ENCODE data around the gene MECP2. TPM values are rescaled to one million over a fixed set of nuclear protein-coding genes. Genes with fewer than 3 reads are reported as not detected.

MECP2 gene
- total RNA-seq, 2 donors from 2014 or later = 57.0 to 113 TPM

DNA sequence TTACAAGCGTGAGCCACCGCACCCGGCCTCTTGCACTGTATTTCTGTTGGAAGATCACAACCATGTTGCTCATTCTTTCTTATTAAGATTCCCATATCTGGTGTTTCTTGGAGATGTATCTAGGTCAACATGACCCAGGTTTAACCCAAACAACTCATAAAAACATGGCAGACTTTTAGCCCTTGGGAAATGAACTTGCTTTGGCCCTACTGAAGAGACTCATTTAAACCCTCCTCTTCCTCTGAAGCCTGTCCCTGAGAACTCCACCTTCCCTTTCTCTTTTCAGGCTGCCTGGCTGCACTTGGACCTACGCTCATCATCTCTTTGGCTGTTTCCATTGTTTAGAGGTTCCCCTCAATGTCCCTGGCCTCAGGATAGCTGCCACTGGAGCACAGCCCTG lies 23.7 kb upstream of the MECP2 start:
- ATAC-seq (ENCODE audit: insufficient number of reproducible peaks, low FRiP score, low read depth) (no peak), DNase-seq (ENCODE audit: low spot score) (no peak)
- H3K36me3 ChIP-seq = no peaks in the 10 kb centered on the region
- H3K4me1 ChIP-seq (ENCODE audit: control insufficient read depth in 1 of 2, low read depth in 2 of 2) = no peaks in the 10 kb centered on the region
- H3K27me3 ChIP-seq (replicated peaks; ENCODE audit: insufficient read depth) = no peaks in the 10 kb centered on the region
- no peak overlapping the region for H3K27ac ChIP-seq
- H3K4me3 ChIP-seq = no peak overlapping the region
- H3K9me3 ChIP-seq = no peaks in the 10 kb centered on the region
- TF ChIP-seq, protein P1, sequence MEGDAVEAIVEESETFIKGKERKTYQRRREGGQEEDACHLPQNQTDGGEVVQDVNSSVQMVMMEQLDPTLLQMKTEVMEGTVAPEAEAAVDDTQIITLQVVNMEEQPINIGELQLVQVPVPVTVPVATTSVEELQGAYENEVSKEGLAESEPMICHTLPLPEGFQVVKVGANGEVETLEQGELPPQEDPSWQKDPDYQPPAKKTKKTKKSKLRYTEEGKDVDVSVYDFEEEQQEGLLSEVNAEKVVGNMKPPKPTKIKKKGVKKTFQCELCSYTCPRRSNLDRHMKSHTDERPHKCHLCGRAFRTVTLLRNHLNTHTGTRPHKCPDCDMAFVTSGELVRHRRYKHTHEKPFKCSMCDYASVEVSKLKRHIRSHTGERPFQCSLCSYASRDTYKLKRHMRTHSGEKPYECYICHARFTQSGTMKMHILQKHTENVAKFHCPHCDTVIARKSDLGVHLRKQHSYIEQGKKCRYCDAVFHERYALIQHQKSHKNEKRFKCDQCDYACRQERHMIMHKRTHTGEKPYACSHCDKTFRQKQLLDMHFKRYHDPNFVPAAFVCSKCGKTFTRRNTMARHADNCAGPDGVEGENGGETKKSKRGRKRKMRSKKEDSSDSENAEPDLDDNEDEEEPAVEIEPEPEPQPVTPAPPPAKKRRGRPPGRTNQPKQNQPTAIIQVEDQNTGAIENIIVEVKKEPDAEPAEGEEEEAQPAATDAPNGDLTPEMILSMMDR (IDR thresholded peaks at IDR 0.05) = no peak

DNA sequence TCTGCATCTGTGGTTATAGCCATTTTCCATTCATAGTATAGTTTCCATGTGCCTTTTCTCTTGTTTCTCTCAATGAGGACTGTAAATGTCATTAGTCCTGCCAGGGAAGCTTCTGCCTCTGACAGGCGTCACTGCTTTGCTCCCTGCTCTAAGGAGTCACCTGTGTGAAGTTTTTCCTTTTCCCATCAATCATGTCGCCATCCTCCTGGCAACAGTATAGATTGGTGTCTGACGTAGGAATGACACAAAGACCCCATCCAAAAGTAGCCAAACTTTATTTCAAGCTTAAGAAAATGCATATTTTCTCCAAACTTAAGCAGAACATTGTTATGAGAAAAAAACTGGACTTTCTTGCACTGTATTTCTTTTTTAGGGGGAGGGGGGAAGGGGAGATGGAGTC lies 23.1 kb upstream of the MECP2 start:
- ATAC-seq (ENCODE audit: insufficient number of reproducible peaks, low FRiP score, low read depth) (no peak), DNase-seq (ENCODE audit: low spot score) (no peak)
- Histone ChIP-seq H3K27ac (no peak overlapping the region), H3K4me1 (ENCODE audit: control insufficient read depth in 1 of 2, low read depth in 2 of 2) (no peaks in the 10 kb centered on the region), H3K36me3 (no peaks in the 10 kb centered on the region), H3K4me3 (no peak overlapping the region), H3K27me3 (replicated peaks; ENCODE audit: insufficient read depth) (no peaks in the 10 kb centered on the region), H3K9me3 (no peaks in the 10 kb centered on the region)
- TF ChIP-seq, protein P1 (IDR thresholded peaks at IDR 0.05) = no peak

DNA sequence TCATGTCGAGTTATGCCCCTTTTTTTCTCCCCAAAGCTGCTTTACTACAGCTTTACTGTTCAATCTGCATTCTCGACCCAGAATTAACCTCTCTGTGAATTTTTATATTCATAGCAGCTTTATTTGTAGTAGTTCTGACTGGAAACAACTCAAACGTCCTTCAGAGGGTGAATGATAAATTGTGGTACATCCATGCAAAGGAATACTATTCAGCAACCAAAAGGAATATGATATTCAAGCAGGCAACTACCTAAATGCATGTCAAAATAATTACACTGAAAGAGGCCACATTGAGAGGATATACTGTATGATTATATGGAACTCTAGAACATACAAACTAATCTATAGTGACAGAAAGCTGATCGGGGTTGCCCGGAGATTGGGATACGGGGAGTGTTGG lies 20.0 kb upstream of the MECP2 start:
- Histone ChIP-seq H3K9me3 (no peaks in the 10 kb centered on the region), H3K4me3 (no peak overlapping the region), H3K36me3 (no peaks in the 10 kb centered on the region), H3K27ac (no peak overlapping the region), H3K4me1 (ENCODE audit: control insufficient read depth in 1 of 2, low read depth in 2 of 2) (no peaks in the 10 kb centered on the region), H3K27me3 (replicated peaks; ENCODE audit: insufficient read depth) (no peaks in the 10 kb centered on the region)
- no peak for ATAC-seq (ENCODE audit: insufficient number of reproducible peaks, low FRiP score, low read depth)
- TF ChIP-seq, protein P1 (IDR thresholded peaks at IDR 0.05) = no peak
- DNase-seq (ENCODE audit: low spot score) = no peak

DNA sequence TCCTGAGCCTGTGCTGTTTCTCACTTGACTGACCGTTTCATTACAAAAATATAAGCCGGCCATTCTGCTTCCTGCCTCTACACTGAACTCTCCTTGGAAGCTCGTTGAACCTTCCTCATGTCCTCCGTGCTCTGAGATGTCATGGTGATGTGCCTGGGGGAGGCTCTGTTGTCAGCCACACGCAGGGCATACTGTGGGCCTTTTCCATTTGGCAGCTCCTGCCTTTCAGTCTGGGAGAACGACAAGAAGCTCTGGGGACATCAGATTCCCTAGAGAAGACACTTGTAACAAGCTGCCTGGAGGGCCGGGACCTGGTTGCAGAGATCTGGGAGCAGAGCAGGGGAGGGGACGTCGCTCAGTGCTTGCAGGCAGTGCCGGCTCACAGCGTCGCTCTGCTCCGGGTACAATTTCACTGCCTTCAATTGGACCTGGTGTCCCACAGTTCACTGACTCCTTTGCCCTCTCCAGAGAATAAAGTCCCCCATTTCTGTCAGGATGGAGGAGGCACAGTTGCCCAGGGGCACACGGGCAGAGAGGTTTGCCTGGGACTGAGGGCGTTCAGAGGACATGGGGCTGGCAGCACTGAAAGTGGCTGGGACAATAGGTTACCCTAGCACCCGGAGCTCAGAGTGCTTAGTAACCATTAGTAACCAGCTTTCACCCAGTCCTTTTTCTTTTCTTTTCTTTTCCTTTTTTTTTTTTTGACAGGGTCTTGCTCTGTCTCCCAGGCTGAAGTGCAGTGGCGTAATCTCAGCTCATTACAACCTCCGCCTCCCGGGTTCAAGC lies 19.1 kb upstream of the MECP2 start:
- Histone ChIP-seq H3K4me3 (no peak overlapping the region), H3K4me1 (ENCODE audit: control insufficient read depth in 1 of 2, low read depth in 2 of 2) (no peaks in the 10 kb centered on the region), H3K36me3 (no peaks in the 10 kb centered on the region), H3K27ac (no peak overlapping the region), H3K9me3 (no peaks in the 10 kb centered on the region), H3K27me3 (replicated peaks; ENCODE audit: insufficient read depth) (no peaks in the 10 kb centered on the region)
- no peak for DNase-seq (ENCODE audit: low spot score)
- TF ChIP-seq, protein P1 (IDR thresholded peaks at IDR 0.05) = no peak
- ATAC-seq (ENCODE audit: insufficient number of reproducible peaks, low FRiP score, low read depth) = no peak

DNA sequence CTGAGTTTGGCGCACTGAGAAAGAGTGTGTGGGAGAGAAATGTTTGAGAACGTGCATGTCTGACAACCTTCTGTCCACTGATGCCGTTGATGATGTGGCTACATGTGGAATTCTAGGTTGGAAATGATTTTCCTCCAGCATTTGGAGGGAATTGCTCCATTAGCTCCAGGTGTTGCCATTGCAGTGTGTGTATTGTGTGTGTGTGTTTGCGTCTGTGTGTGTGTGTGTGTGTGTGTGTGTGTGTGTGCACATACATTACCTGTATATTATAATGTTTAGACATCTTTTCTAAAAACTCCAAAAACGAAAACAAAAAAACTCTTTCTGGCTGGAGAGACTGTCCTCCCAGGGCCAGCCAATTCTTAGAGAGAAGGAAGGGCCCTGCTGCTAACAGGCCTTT lies 18.2 kb upstream of the MECP2 start:
- Histone ChIP-seq H3K4me3 (no peak overlapping the region), H3K36me3 (no peaks in the 10 kb centered on the region), H3K27ac (no peak overlapping the region), H3K27me3 (replicated peaks; ENCODE audit: insufficient read depth) (no peaks in the 10 kb centered on the region), H3K4me1 (ENCODE audit: control insufficient read depth in 1 of 2, low read depth in 2 of 2) (no peaks in the 10 kb centered on the region), H3K9me3 (no peaks in the 10 kb centered on the region)
- DNase-seq (ENCODE audit: low spot score) (no peak), ATAC-seq (ENCODE audit: insufficient number of reproducible peaks, low FRiP score, low read depth) (no peak)
- TF ChIP-seq, protein P1 (IDR thresholded peaks at IDR 0.05) = no peak
